ENCODE measurements around the gene NEURL4. TPM values are rescaled to one million over a fixed set of nuclear protein-coding genes. Genes with fewer than 3 reads are reported as not detected.

Gene NEURL4
- total RNA-seq, 2 donors from 2014 or later = 24.8 to 32.7 TPM

DNA sequence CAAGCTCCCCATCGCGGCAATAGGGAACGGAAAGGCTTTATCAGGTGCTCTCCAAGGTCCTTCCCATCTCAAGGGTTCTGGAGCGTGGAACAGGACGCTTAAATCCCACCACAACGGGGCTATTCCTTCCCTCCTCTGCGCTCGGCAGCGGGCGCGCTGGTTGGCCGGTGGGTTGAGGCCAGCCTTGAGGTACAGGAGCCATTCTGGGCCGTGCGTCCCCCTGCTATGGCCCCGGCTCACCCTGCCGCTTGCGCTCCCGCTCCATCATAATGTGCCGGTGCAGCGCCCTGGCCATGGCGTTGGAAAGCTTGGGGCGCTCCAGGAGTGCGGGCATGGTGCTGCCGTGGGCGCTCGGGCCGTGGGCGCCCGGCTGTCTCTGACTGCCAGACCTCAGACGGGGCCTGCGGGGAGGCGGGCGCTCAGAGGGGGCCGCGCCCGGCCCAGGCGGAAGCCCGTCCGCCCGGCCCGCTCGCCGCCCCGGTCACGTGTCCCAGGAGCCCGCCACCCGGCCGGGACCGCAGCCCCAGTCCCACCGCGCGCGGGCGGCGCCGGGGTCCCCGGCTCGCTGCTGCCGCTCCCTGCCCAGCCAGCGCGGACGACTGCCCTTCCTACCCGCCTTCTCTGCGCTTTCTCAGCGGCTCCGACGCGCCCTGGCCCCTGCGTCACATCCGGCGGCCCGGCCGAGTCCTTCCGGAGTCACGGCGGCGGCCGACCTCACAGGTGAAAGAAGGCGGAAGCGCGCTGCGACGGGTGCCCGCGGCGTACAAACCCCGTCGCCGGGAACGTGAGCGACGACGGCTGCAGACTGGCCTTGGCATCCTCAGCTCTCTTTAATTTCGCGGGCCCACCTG, 14.2 kb downstream of the NEURL4 start, which contains the start of gene GPS2:
Gene GPS2, minus strand, starts transcription at position 642 of the 851 bp plus-strand sequence. Its CDS starts 308 bp downstream, at position 334.
- DNase-seq (ENCODE audit: low spot score in 2 of 2) (peak; percentile 92 to 96), ATAC-seq (peak; percentile 83 to 95)
- peaks cover 32 to 36% of the 10 kb centered on the region in 2 donors for H3K36me3 Mint-ChIP-seq
- H3K9me3 Mint-ChIP-seq = no peaks in the 10 kb centered on the region
- peak within 1 kb of the TSS; percentile 95 to 98 for H3K27ac Mint-ChIP-seq

DNA sequence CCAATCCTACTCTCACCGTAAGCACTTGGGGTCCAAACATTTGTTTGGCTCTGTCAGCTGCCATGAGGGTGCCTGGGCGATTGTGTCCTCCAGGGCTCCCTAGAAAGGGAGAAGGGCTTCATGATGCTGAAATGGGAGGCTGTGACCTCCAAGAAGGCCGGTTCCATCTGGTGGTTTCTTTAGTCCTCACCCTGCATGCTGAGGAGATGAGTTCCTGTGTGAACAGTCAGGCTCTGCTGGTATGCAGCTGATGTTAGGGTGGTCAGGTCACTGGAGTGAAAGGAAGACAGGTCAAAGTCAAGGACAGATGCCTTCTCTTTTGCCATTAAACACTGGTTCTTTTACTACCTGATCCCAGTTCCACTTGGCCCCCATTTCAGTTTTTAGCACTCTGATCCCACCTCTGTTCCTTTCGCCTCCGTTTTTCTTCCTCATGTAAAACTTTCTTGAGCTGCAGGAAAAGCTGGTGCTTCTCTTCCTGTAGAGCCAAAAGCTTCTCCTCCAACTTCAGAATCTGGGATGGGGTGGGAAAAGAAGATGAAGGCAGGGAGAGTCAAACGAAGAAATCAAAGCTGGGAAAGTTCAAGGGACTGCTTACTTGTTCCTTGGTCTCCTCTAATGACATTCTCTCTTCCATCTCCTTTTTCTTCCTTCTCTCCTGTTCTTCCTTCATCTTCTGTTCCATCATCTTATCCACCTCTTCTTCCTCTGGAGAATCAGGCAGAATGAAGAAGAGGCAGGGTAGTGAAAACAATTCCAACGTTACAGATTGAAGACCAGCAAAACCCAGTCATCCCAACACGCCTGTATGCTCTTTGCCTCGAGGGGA, 15.0 kb downstream of the NEURL4 start:
- ATAC-seq (no peak), DNase-seq (ENCODE audit: low spot score in 2 of 2) (no peak)
- peak overlapping the region; percentile 95 to 98 for H3K27ac Mint-ChIP-seq
- H3K36me3 Mint-ChIP-seq = peaks cover 41 to 45% of the 10 kb centered on the region in 2 donors
- no peaks in the 10 kb centered on the region for H3K9me3 Mint-ChIP-seq

DNA sequence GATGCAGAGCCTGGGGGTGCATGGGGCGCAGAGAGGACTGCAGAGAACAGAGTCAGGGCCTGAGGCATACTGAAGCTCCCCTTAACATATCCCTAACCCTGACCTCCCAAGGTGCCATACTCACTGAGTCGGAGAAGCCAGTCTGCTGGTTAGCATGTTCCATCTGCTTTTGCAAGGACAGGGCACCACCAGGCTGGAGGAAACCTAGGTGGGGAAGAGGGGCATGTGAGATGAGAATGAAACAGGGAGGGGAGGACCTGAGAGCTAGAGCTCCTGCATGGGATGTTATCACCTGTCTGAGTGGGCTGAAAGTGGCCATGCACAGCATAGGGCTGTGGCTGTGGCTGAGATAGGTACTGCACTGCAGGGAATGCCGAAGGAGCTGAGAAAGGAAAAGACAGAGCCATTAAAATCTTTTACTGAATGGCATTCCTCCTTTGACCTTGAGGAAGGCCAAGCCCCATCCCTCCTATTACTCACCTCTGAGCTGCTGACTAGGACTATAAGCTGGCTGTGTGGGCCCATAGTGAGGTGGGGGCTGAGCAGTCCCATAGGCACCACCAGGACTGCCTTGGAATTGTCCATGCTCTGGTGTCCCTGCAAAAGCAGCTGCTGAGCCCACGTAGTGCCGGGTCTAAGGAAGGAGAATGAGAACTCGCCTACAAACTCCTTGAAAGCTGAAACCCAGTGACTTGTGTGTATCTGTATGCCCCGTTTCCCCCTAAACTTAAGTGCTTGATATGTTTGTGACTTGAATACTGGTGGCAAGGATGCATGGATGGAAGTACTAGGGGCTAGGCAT, 15.8 kb downstream of the NEURL4 start:
- DNase-seq (ENCODE audit: low spot score in 2 of 2) = peak in 1 of 2 donors; percentile 42
- peaks cover 44 to 52% of the 10 kb centered on the region in 2 donors for H3K36me3 Mint-ChIP-seq
- H3K27ac Mint-ChIP-seq = peak overlapping the region; percentile 95 to 98
- ATAC-seq = no peak
- no peaks in the 10 kb centered on the region for H3K9me3 Mint-ChIP-seq

DNA sequence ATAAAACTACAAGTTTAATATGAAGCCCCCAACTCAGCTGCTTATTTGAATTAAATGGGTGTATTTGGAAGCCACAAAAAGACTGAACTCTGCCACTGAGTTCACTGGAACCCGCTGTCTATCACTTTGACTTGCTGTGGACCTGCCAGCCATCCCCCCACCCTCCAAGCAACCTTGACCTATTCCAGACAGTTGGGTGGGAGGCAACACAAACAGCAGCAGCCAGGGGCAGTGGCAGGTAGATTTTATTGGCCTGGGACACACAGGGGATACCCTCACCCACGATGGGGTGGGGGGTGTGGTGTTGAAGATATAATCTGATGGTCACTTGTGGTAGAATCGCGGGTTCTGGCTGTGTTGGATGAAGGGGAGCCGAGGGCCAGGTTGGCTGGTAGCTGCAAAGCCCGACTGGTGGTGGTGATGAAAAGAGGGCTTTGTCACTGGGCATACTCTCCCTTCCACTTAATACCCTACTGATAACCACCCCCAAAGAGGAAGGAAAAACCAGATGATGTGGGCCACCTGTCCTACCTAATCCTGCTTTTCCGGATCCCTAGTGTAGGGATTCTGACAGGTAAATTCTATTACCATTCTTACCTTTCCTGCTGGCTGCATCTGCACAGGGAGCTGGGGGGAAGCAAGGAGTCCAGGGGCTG, 16.6 kb downstream of the NEURL4 start:
- no peak for DNase-seq (ENCODE audit: low spot score in 2 of 2)
- Mint-ChIP-seq H3K9me3 (no peaks in the 10 kb centered on the region), H3K36me3 (peaks cover 44 to 52% of the 10 kb centered on the region in 2 donors), H3K27ac (peak overlapping the region; percentile 95 to 98)
- ATAC-seq = no peak

DNA sequence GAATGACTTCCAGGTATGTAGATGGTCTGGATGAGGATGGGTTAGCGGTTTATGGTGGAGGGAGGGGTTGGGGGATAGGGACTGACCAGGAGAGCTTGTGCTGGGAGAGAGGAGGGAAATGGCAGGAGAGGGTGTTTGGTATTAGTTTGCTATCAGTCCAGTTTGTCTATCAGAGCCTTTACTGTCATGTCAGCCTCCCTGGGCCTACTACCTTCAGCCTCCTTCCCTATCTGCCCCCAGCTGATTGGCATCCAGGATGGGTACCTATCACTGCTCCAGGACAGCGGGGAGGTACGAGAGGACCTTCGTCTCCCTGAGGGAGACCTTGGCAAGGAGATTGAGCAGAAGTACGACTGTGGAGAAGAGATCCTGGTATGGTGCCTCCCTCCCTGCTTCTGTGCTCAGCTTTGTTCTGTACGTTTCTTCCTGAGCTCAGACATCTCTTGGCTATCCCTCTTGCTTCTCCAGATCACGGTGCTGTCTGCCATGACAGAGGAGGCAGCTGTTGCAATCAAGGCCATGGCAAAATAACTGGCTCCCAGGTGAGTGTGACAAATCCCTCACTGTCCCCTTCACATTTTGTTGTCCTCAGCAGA, 17.9 kb downstream of the NEURL4 start:
- Mint-ChIP-seq H3K27ac (peak overlapping the region in 1 of 2 donors; percentile 84), H3K9me3 (no peaks in the 10 kb centered on the region), H3K36me3 (peaks cover 44 to 48% of the 10 kb centered on the region in 2 donors)
- no peak for ATAC-seq
- DNase-seq (ENCODE audit: low spot score in 2 of 2) = no peak

DNA sequence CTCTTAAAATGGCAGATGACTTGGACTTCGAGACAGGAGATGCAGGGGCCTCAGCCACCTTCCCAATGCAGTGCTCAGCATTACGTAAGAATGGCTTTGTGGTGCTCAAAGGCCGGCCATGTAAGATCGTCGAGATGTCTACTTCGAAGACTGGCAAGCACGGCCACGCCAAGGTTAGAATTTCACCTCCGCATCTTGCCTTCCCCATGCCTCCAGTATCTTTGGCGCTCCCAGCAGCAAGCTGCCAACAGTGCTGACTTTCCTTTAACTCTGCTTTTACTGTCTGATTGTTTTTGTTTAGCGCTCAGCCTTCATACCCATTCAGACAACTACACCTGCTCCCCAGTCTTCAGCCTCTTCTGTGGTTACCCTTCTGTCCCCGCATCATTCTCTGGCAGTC, 19.5 kb downstream of the NEURL4 start:
- ATAC-seq (no peak), DNase-seq (ENCODE audit: low spot score in 2 of 2) (no peak)
- no peaks in the 10 kb centered on the region for H3K9me3 Mint-ChIP-seq
- H3K36me3 Mint-ChIP-seq = peaks cover 40 to 44% of the 10 kb centered on the region in 2 donors
- H3K27ac Mint-ChIP-seq = peak overlapping the region; percentile 93 to 96

DNA sequence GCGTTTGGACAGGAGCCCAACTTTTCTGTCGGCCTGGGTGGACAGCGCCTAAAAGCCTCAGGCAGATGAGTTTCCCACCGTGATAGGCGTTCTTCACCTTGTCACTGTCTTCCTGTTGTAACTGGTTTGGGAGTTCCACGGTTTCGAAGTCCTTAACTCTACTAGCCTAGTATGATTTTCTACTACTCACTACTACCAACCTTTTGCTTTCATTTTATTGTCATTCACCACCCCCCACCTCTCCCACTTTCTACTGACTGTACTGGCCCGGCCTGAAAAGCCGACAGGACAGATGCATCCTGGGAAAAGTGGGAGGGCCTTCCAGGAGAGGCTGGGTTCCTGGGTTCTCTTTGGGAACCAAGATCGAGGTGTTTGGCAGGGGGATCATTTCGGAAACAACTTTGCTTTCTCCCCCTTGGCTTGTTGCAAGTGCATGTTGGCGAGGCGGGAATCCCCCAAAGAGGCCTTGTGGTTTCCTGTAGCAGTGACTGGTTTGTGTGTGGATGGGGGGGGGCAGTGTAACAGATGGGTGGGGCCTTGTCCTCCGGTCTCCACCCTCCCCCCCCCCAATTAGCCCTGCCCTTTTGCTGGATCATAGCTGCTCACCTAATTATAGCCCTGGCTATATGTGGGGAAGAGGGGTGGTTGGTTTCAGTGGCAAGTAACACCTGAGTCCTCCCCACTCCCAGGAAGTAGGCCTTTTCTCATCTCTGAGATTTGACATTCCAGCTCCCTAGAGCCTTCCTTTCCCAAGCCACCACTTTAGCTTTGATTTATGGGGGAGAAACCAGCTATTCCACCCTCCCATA, 20.3 kb downstream of the NEURL4 start:
- peaks cover 35 to 44% of the 10 kb centered on the region in 2 donors for H3K36me3 Mint-ChIP-seq
- DNase-seq (ENCODE audit: low spot score in 2 of 2) (peak; percentile 77 to 83), ATAC-seq (peak; percentile 48 to 50)

DNA sequence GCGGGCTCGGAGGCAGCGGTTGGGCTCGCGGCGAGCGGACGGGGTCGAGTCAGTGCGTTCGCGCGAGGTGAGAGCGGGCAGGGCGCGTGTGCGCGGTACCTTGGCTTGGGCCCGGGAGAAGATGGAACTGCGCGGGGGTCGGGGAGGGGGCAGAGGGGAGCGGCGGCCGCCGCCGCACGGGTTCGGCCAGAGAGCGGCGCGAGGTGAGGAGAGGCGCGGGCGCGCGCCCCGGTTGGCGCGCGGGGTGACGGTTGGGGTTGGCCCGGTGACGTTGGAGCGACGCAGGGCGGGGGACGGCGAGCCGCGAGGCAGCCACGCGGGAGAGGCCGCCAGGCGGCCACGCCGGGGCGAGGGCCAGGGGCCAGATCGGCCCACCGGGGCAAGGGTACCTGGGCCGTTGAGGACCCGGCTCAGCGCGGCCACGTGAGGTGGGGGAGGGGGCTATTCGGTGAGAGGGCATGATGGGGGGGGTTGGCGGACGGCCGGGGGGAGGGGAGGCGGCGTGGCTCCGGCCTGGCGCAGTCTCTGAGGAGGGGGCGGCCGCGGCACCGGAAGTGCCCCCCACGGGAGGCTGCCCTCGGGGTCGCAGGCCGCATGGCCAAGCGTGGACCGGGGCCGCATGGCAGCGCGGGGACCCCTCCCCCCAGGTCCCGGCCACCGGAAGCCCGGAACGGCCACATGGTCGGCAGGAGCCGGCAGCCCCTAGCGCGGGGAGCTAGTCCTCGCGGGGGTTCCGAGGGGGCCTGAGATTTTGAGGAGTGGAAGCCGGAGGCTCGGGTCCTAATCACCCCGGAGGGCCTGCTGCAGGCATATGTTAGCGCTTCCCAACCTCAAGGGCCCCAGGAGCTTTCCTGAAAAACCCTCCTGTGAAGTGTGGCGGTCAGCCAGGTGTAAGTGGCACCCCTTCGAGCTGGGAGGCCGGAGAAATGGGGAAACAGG, 21.2 kb downstream of the NEURL4 start:
- peak; percentile 8 to 12 for ATAC-seq
- DNase-seq (ENCODE audit: low spot score in 2 of 2) = peak in 1 of 2 donors; percentile 47
- peak overlapping the region; percentile 93 to 98 for H3K27ac Mint-ChIP-seq
- H3K9me3 Mint-ChIP-seq = no peaks in the 10 kb centered on the region
- peaks cover 35 to 44% of the 10 kb centered on the region in 2 donors for H3K36me3 Mint-ChIP-seq

More for the DNA sequence above, 20.3 kb downstream of the NEURL4 start:
- H3K27ac Mint-ChIP-seq = peak overlapping the region; percentile 93 to 96
- no peaks in the 10 kb centered on the region for H3K9me3 Mint-ChIP-seq

DNA sequence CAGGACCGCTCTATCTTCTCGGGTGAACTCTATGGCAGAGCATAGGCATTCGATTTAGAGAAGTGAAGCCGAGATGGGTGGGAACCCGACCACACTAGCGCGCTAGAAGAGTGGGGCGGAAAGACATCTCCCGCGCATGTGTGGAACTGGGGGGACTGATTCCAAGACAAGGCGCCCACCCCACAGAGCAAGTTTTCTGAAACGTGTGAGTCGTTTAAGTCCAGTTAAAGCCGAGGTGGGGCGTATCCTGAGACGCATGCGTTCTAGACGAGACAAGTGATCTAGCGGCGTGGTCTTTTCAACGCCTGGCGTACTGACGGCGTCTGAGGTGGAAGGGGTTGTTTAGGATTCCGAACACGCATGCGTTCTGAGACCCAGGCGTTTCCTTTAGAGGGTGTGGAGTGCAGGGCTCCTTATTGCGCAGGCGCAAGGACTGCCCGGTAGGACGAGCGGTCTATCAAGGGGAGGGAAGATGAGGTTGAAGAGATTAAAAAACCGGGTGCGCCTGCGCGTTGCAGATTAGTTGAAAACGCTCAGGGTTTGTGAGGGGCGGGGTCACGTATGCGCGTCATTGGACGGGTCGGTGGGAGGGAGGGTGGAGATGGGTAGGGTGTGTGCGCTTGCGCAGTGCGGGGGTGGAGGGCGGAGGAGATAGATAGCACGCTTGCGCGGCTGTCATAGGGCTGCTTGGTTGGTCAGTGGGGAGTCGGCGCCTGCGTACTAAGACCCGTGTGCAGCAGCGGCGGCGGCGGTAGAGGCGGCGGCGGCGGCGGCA, 22.0 kb downstream of the NEURL4 start, which contains the start of gene EIF5A:
Gene EIF5A, plus strand, starts transcription at position 718 of the 775 bp plus-strand sequence. CDS start 2,008 bp downstream, outside the sequence.
- Mint-ChIP-seq H3K9me3 (no peaks in the 10 kb centered on the region), H3K36me3 (peaks cover 35 to 36% of the 10 kb centered on the region in 2 donors), H3K27ac (peak within 1 kb of the TSS; percentile 93 to 98)
- ATAC-seq (peak; percentile 79 to 80), DNase-seq (ENCODE audit: low spot score in 2 of 2) (peak; percentile 99 to 100)

DNA sequence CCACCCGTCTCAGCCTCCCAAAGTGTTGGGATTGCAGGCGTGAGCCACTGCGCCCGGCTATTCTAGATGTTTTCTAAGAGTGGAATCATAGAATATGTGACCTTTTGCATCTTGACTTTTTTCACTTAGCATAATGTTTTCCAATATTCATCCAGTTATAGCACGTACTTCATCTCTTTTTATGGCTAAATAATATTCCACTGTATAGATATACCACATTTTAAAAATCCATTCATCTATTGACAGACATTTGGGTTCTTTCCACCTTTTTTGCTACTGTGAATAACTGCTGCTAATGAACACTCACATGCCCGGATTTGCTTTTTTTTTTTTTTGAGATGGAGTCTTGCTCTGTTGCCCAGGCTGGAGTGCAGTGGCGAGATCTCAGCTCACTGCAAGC, 25.0 kb downstream of the NEURL4 start:
- H3K27ac Mint-ChIP-seq = no peak overlapping the region
- DNase-seq (ENCODE audit: low spot score in 2 of 2) = no peak
- no peaks in the 10 kb centered on the region for H3K9me3 Mint-ChIP-seq
- ATAC-seq = no peak
- peaks cover 8 to 9% of the 10 kb centered on the region in 2 donors for H3K36me3 Mint-ChIP-seq

DNA sequence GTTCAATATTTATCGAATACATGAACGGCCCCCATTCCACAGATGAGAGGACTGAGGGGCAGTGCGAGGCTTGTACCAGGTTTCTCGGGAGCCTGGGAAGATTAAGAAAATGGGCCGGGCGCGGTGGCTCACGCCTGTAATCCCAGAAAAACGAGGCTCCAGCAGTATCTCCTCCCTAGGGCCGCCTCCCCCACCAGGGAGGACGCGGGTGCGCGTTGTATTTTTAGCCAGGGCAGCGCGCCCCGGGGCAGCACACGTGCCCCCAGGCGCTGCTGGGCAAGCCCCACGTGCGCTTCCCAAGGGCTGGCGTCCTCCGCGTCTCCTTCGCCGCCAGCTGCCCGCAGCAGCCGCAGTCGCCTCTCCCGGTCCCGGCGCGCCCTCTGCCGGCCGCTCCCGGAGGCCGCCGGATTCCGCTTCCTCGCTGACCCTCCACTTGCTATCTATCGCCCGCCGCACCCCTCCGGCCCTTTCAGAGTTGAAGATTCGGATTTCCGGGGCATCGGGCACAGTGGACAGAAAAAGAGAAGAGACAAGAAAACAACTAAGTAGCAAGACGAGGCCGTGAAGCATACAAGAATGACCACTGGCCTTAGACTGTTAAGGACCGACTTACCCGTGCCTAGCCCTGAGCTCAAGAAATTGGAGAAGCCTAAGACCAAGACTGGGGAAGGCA, 32.8 kb downstream of the NEURL4 start:
- ATAC-seq = peak; percentile 40 to 75
- Mint-ChIP-seq H3K9me3 (no peaks in the 10 kb centered on the region), H3K27ac (no peak overlapping the region), H3K36me3 (peaks cover 0 to 6% of the 10 kb centered on the region in 2 donors)
- peak; percentile 81 to 86 for DNase-seq (ENCODE audit: low spot score in 2 of 2)

DNA sequence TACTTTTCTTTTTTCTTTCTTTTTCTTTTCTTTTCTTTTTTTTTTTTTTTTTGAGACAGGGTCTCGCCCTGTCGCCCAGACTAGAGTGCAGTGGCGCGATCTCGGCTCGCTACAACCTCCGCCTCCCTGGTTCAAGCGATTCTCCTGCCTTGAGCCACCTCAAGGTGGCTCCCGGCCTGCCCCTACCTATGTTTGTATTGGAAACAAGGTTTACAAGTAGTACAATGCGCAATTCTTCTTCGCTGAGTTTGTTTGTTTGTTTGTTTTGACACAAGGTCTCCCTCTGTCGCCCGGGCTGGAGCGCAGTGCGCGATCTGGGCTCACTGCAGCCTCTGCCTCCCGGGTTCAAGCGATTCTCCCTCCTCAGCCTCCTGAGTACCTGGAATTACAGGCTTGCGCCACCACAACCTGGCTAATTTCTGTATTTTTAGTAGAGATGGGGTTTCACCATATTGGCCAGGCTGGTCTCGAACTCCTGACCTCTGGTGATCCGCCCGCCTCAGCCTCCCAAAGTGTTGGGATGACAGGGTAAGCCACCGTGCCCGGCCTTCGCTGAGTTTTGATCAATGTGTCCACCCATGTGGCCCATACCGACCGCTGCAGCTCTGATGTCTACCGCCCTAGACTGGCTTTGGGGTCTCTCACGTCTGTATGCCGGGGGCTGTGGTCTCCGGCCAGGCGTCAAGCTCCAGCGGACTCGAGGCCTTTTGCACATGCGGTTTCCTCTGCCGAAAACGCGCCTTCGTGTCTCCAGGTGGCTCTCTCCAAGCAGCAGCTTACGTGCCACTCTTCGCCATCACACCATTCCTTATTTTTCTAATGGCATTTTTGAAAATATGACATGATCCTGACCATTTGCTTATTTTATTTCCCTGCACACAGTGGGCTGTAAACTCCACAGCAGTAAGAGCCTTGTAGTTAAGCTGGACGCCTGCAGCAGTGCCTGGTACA, 33.6 kb downstream of the NEURL4 start:
- no peak for ATAC-seq

More for the DNA sequence above, 33.6 kb downstream of the NEURL4 start:
- H3K9me3 Mint-ChIP-seq = no peaks in the 10 kb centered on the region
- peak overlapping the region in 1 of 2 donors; percentile 90 for H3K27ac Mint-ChIP-seq
- no peak for DNase-seq (ENCODE audit: low spot score in 2 of 2)
- peaks cover 0 to 6% of the 10 kb centered on the region in 2 donors for H3K36me3 Mint-ChIP-seq

Data from activated naive CD4-positive, alpha-beta T cell treated with anti-CD3 and anti-CD28 coated beads, Interleukin-2, amount 50 U/mL, for 72 hours (primary cell).